HepG2 (cell line): ENCODE data around the gene OAF. TPM values are rescaled to one million over a fixed set of nuclear protein-coding genes. Genes with fewer than 3 reads are reported as not detected.

Experiments
- CHCHD3 ChIP-seq: sonication (generic); formaldehyde crosslinking; IDR thresholded peaks from 2 replicates; pipeline ENCODE4 v1.8.0; 2022; ENCODE audit warnings: mild to moderate bottlenecking, missing genetic modification reagents, moderate library complexity
- GLI4 ChIP-seq: sonication (generic); formaldehyde crosslinking; IDR thresholded peaks from 2 replicates; pipeline ENCODE4 v1.5.1; 2020; ENCODE audit warnings: missing genetic modification reagents, mild to moderate bottlenecking, moderate library complexity, borderline replicate concordance
- MED13 ChIP-seq: sonication (generic); formaldehyde crosslinking; IDR thresholded peaks from 2 replicates; pipeline ENCODE4 v1.5.0; 2020; ENCODE audit warnings: missing genetic modification reagents
- MIXL1 ChIP-seq: IDR thresholded peaks from 2 replicates; pipeline ENCODE4 v1.6.1; 2016
- NCOR1 ChIP-seq: fragments of 200-600 bp; sonication (generic); IDR thresholded peaks from 2 replicates; pipeline ENCODE4 v1.7.0; 2017; ENCODE audit warnings: antibody characterized with exemption, low read length, borderline replicate concordance
- NFKB2 ChIP-seq: sonication (generic); formaldehyde crosslinking; IDR thresholded peaks from 2 replicates; pipeline ENCODE4 v1.4.0; 2020; ENCODE audit warnings: missing genetic modification reagents, borderline replicate concordance
- POLR2AphosphoS2 ChIP-seq: IDR thresholded peaks from 2 replicates; pipeline ENCODE4 v1.6.1; 2011; ENCODE audit warnings: low read depth, low read length, improper control_type of control experiment
- SIN3B ChIP-seq: fragments of 150-350 bp; IDR thresholded peaks from 2 replicates; pipeline ENCODE4 v1.6.1; 2014; ENCODE audit warnings: low read length
- SNAI1 ChIP-seq: sonication (generic); formaldehyde crosslinking; IDR thresholded peaks from 2 replicates; pipeline ENCODE4 v1.5.0; 2020; ENCODE audit warnings: mild to moderate bottlenecking, missing genetic modification reagents, borderline replicate concordance
- STAG1 ChIP-seq: sonication (generic); formaldehyde crosslinking; IDR thresholded peaks from 2 replicates; pipeline ENCODE4 v1.4.0; 2020; ENCODE audit warnings: missing genetic modification reagents
- ZFP90 ChIP-seq: sonication (generic); formaldehyde crosslinking; IDR thresholded peaks from 2 replicates; pipeline ENCODE4 v1.8.0; 2022; ENCODE audit warnings: missing genetic modification reagents, mild to moderate bottlenecking, inconsistent platforms, borderline replicate concordance
- ZNF251 ChIP-seq: sonication (generic); formaldehyde crosslinking; IDR thresholded peaks from 2 replicates; pipeline ENCODE4 v1.9.0; 2021; ENCODE audit warnings: mild to moderate bottlenecking, missing genetic modification reagents
- ZNF629 ChIP-seq: sonication (generic); formaldehyde crosslinking; conservative IDR thresholded peaks from 2 replicates; pipeline ENCODE4 v1.5.0; 2020; ENCODE audit warnings: missing genetic modification reagents
- ZNF891 ChIP-seq: sonication (generic); formaldehyde crosslinking; IDR thresholded peaks from 2 replicates; pipeline ENCODE4 v1.5.0; 2020; ENCODE audit warnings: mild to moderate bottlenecking, missing genetic modification reagents
- ZSCAN21 ChIP-seq: sonication (generic); formaldehyde crosslinking; IDR thresholded peaks from 2 replicates; pipeline ENCODE4 v1.8.0; 2022; ENCODE audit warnings: mild to moderate bottlenecking, missing genetic modification reagents, moderate library complexity, borderline replicate concordance
- polyA plus RNA-seq, 8 experiments: library from polyadenylated mRNA; depleted of rRNA in 3 of 8; stranded (reverse) in 7 of 8; unstranded in 1 of 8; fragments of >200 nt; fragmentation: Illumina TruSeq in 4 of 8; extraction: Trizol in 4 of 8; gene quantifications; 2 replicates each; pipeline versions ENCODE4 v1.2.1 to v1.2.3, GENCODE V29; 2011 to 2016; ENCODE audit warnings: low read depth in 4 of 8, missing spikeins in 1 of 8, mixed read lengths in 1 of 8; ENCODE audit not compliant: insufficient read depth in 1 of 8
- total RNA-seq, 5 experiments: library from RNA; depleted of rRNA; stranded (reverse); fragments of >200 nt; fragmentation: Illumina TruSeq; extraction: Trizol; gene quantifications; 2 replicates each; pipeline ENCODE4 v1.2.3, GENCODE V29; 2016; ENCODE audit warnings: low read depth in 1 of 5
- TF ChIP-seq, protein P1 (sequence below): sonication (generic); formaldehyde crosslinking; IDR thresholded peaks from 2 replicates; pipeline ENCODE4 v1.8.0; 2022; ENCODE audit warnings: missing genetic modification reagents, mild to moderate bottlenecking, inconsistent platforms, borderline replicate concordance
- TF ChIP-seq, protein P2 (sequence below): sonication (generic); formaldehyde crosslinking; IDR thresholded peaks from 2 replicates; pipeline ENCODE4 v1.8.0; 2022; ENCODE audit warnings: mild to moderate bottlenecking, missing genetic modification reagents; ENCODE audit not compliant: insufficient replicate concordance
- TF ChIP-seq, protein P3 (sequence below): sonication (generic); formaldehyde crosslinking; IDR thresholded peaks from 2 replicates; pipeline ENCODE4 v1.8.0; 2022; ENCODE audit warnings: missing genetic modification reagents, low read depth, mild to moderate bottlenecking, borderline replicate concordance
- TF ChIP-seq, protein P4 (sequence below): sonication (generic); formaldehyde crosslinking; IDR thresholded peaks from 2 replicates; pipeline ENCODE4 v1.4.0; 2020; ENCODE audit warnings: missing genetic modification reagents
- TF ChIP-seq, protein P5 (sequence below): sonication (generic); formaldehyde crosslinking; IDR thresholded peaks from 2 replicates; pipeline ENCODE4 v1.9.0; 2021; ENCODE audit warnings: missing genetic modification reagents, mild to moderate bottlenecking, borderline replicate concordance

OAF gene
- total and polyA plus RNA-seq, 2 of the 13 experiments (the other 11 are each of a cell fraction or from before 2014, with no cell fraction given): 63.7 to 94.6 TPM

DNA sequence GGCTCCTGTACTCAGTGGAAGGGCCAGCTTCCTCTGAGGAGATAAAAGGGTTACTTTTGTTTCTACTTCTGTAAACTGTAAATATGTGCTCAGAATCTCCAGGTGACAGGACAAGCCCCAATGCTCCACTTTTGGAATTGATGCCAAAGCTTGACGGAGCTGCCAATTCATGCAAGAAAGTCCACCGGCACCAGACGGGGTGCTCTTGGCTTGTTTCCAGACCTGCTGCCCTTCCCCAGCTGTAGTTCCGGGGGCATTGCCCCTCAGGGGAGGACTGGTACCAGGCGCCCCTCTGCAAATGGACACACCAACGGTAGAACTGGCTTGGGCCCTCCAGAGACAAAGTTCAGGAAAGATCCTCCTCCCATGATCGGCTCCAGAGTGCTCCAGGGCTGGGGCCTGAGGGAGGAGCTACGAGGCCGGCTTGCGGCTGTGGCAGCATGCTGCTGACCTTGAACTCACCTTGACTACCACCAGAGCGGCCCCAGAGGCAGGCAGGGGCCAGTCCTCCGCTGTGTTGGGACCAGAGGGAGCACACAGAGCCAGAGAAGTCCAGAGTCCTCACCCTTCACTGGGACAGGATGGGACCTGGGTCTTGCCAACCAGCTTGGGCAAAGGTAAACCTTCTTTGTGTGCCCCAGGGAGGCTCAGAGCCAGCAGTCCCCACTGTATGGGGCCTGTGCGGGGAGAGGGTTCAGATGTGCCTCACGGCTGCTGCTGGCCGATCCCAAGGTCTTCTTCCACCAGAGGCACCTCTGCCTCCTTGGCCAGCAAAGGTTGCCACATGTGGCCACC is 17.8 kb upstream of the OAF start (continued):
- TF ChIP-seq, protein P1, sequence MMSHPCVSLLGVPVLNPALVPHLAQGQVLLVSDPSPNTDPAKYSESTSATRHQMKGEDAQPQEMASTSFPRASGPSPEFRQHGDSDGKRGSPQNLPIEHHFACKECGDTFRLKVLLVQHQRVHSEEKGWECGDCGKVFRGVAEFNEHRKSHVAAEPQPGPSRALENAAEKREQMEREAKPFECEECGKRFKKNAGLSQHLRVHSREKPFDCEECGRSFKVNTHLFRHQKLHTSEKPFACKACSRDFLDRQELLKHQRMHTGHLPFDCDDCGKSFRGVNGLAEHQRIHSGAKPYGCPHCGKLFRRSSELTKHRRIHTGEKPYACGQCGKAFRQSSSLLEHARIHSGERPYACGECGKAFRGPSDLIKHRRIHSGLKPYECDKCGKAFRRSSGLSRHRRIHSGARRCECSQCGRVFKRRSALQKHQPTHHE (CRISPR knock-in tag): 0 out of 2 replicates have a peak, but pooled peaks have one; percentile 26
- TF ChIP-seq POLR2AphosphoS2: no peak
- no peak for TF ChIP-seq CHCHD3 (CRISPR knock-in tag)
- TF ChIP-seq MIXL1 (CRISPR knock-in tag): peak; percentile 21; the same call in 1 of the 2 replicates
- peak; percentile 72 for TF ChIP-seq ZNF891 (CRISPR knock-in tag)
- no peak for TF ChIP-seq SIN3B
- peak; percentile 84; the same call in 1 of the 2 replicates for TF ChIP-seq NCOR1
- TF ChIP-seq ZNF629 (CRISPR knock-in tag): no peak
- TF ChIP-seq ZFP90 (CRISPR knock-in tag): 0 out of 2 replicates have a peak, but pooled peaks have one; percentile 32
- peak; percentile 62; the same call in 1 of the 2 replicates for TF ChIP-seq NFKB2
- TF ChIP-seq, protein P2, sequence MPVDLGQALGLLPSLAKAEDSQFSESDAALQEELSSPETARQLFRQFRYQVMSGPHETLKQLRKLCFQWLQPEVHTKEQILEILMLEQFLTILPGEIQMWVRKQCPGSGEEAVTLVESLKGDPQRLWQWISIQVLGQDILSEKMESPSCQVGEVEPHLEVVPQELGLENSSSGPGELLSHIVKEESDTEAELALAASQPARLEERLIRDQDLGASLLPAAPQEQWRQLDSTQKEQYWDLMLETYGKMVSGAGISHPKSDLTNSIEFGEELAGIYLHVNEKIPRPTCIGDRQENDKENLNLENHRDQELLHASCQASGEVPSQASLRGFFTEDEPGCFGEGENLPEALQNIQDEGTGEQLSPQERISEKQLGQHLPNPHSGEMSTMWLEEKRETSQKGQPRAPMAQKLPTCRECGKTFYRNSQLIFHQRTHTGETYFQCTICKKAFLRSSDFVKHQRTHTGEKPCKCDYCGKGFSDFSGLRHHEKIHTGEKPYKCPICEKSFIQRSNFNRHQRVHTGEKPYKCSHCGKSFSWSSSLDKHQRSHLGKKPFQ (CRISPR knock-in tag): peak; percentile 90
- peak; percentile 34; the same call in 1 of the 2 replicates for TF ChIP-seq STAG1
- TF ChIP-seq ZNF251 (CRISPR knock-in tag): 0 out of 2 replicates have a peak, but pooled peaks have one; percentile 23
- TF ChIP-seq, protein P3, sequence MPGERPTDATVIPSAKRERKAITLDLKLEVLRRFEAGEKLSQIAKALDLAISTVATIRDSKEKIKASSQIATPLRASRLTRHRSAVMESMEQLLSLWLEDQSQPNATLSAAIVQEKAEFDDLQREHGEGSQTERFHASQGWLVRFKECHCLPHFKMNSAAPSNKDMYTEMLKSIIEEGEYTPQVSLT (CRISPR knock-in tag): no peak
- TF ChIP-seq, protein P4, sequence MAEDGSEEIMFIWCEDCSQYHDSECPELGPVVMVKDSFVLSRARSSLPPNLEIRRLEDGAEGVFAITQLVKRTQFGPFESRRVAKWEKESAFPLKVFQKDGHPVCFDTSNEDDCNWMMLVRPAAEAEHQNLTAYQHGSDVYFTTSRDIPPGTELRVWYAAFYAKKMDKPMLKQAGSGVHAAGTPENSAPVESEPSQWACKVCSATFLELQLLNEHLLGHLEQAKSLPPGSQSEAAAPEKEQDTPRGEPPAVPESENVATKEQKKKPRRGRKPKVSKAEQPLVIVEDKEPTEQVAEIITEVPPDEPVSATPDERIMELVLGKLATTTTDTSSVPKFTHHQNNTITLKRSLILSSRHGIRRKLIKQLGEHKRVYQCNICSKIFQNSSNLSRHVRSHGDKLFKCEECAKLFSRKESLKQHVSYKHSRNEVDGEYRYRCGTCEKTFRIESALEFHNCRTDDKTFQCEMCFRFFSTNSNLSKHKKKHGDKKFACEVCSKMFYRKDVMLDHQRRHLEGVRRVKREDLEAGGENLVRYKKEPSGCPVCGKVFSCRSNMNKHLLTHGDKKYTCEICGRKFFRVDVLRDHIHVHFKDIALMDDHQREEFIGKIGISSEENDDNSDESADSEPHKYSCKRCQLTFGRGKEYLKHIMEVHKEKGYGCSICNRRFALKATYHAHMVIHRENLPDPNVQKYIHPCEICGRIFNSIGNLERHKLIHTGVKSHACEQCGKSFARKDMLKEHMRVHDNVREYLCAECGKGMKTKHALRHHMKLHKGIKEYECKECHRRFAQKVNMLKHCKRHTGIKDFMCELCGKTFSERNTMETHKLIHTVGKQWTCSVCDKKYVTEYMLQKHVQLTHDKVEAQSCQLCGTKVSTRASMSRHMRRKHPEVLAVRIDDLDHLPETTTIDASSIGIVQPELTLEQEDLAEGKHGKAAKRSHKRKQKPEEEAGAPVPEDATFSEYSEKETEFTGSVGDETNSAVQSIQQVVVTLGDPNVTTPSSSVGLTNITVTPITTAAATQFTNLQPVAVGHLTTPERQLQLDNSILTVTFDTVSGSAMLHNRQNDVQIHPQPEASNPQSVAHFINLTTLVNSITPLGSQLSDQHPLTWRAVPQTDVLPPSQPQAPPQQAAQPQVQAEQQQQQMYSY: peak; percentile 45; the same call in 1 of the 2 replicates
- TF ChIP-seq MED13 (CRISPR knock-in tag): peak; percentile 66
- 0 out of 2 replicates have a peak, but pooled peaks have one; percentile 61 for TF ChIP-seq GLI4 (CRISPR knock-in tag)
- TF ChIP-seq SNAI1 (CRISPR knock-in tag): no peak
- TF ChIP-seq, protein P5, sequence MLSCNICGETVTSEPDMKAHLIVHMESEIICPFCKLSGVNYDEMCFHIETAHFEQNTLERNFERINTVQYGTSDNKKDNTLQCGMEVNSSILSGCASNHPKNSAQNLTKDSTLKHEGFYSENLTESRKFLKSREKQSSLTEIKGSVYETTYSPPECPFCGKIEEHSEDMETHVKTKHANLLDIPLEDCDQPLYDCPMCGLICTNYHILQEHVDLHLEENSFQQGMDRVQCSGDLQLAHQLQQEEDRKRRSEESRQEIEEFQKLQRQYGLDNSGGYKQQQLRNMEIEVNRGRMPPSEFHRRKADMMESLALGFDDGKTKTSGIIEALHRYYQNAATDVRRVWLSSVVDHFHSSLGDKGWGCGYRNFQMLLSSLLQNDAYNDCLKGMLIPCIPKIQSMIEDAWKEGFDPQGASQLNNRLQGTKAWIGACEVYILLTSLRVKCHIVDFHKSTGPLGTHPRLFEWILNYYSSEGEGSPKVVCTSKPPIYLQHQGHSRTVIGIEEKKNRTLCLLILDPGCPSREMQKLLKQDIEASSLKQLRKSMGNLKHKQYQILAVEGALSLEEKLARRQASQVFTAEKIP (CRISPR knock-in tag): no peak
- peak; percentile 47; the same call in 1 of the 2 replicates for TF ChIP-seq ZSCAN21 (CRISPR knock-in tag)
